ENCODE results near the gene CRELD2. TPM values are rescaled to one million over a fixed set of nuclear protein-coding genes. Genes with fewer than 3 reads are reported as not detected.

Gene CRELD2
- polyA plus RNA-seq, 2 of the 4 experiments (the other 2 are of a cell fraction) = 15.1 to 18.7 TPM

- H3K4me2 ChIP-seq = peak overlapping the region; percentile 67; the same call in 1 of the 3 replicates
- ChIA-PET CTCF (interaction anchor here (2.2 kb wide), 1 partner anchor 78 kb away, joined by 10 read pairs; no protein-coding TSS in a partner anchor), POLR2A (no interaction called here)
- WGBS (ENCODE audit: missing lambda C conversion rate) = 88% methylated on average over 9 of the region's 20 CpGs
- H3K27ac ChIP-seq = peak overlapping the region; percentile 91 to 93; a peak in 5 of 6 replicates
- H3K4me3 ChIP-seq = no peak overlapping the region
- no peak for TF ChIP-seq FOSL2 (IDR thresholded peaks at IDR 0.05)
- TF ChIP-seq FOSL2 (CRISPR knock-in tag; IDR thresholded peaks at IDR 0.05) = no peak
- TF ChIP-seq TP53 (CRISPR knock-in tag; IDR thresholded peaks at IDR 0.05) = no peak
- TF ChIP-seq RCOR1 (IDR thresholded peaks at IDR 0.05; ENCODE audit: low read depth, low read length) = no peak
- TF ChIP-seq HDAC2 (IDR thresholded peaks at IDR 0.05) = no peak
- TF ChIP-seq RNF2 (IDR thresholded peaks at IDR 0.05; ENCODE audit: borderline replicate concordance, low read depth) = no peak
- TF ChIP-seq POLR2A (IDR thresholded peaks at IDR 0.05; ENCODE audit: low read length) = no peak
- no peak for TF ChIP-seq ELK1 (IDR thresholded peaks at IDR 0.05; ENCODE audit: low read depth, low read length)
- TF ChIP-seq EP300 (IDR thresholded peaks at IDR 0.05) = no peak
- TF ChIP-seq ZSCAN20 (CRISPR knock-in tag; IDR thresholded peaks at IDR 0.05) = no peak
- TF ChIP-seq HOXA7 (CRISPR knock-in tag; IDR thresholded peaks at IDR 0.05) = no peak
- TF ChIP-seq HEYL (CRISPR knock-in tag; IDR thresholded peaks at IDR 0.05) = no peak
- no peak for TF ChIP-seq E2F6 (IDR thresholded peaks at IDR 0.05; ENCODE audit: borderline replicate concordance, low read depth)
- no peak for TF ChIP-seq MYC (IDR thresholded peaks at IDR 0.05; ENCODE audit: borderline replicate concordance, low read length)
- no peak for TF ChIP-seq MAZ (IDR thresholded peaks at IDR 0.05; ENCODE audit: borderline replicate concordance, low read depth, low read length)
- H3K9me3 ChIP-seq = no peaks in the 10 kb centered on the region
- no peak for FAIRE-seq
- no peak for ATAC-seq
- no peak for DNase-seq (ENCODE audit: low read depth in 1 of 2, low spot score in 1 of 2)
- H3K4me1 ChIP-seq = peaks cover 54% of the 10 kb centered on the region
These were observed 34.7 kb downstream of the CRELD2 start for GRCh38 chr22:49953027-49953679.

GRCh38 chr22:49953680-49954344 is 35.4 kb downstream of the CRELD2 start:
- H3K27ac ChIP-seq = peak overlapping the region; percentile 91 to 93; a peak in 4 of 6 replicates
- DNase-seq (ENCODE audit: low read depth in 1 of 2, low spot score in 1 of 2) = no peak
- no peak for FAIRE-seq
- TF ChIP-seq ZSCAN20 (CRISPR knock-in tag; IDR thresholded peaks at IDR 0.05) (no peak), PHF8 (IDR thresholded peaks at IDR 0.05; ENCODE audit: borderline replicate concordance, low read depth) (no peak), ELK1 (IDR thresholded peaks at IDR 0.05; ENCODE audit: low read depth, low read length) (no peak), CHD4 (IDR thresholded peaks at IDR 0.05; ENCODE audit: borderline replicate concordance) (no peak), RNF2 (IDR thresholded peaks at IDR 0.05; ENCODE audit: borderline replicate concordance, low read depth) (no peak), FOSL2 (IDR thresholded peaks at IDR 0.05) (no peak), FOSL2 (CRISPR knock-in tag; IDR thresholded peaks at IDR 0.05) (no peak), POLR2AphosphoS2 (conservative IDR thresholded peaks at IDR 0.05; ENCODE audit: low read length) (no peak), KDM5A (IDR thresholded peaks at IDR 0.05) (no peak)
- no peak overlapping the region for H3K4me3 ChIP-seq
- no peaks in the 10 kb centered on the region for H3K9me3 ChIP-seq
- ChIA-PET CTCF (interaction anchor here (2.2 to 3.1 kb wide), 2 partner anchors 76 to 77 kb away, joined by 10 to 15 read pairs; no protein-coding TSS in a partner anchor), POLR2A (no interaction called here)
- ATAC-seq = no peak
- 86% methylated on average over 4 of the region's 18 CpGs for WGBS (ENCODE audit: missing lambda C conversion rate)
- peaks cover 49% of the 10 kb centered on the region for H3K4me1 ChIP-seq
- no peak overlapping the region for H3K4me2 ChIP-seq

Measured in A549 (cell line).